Prostate gland (tissue), 2 donors: ENCODE data around the gene POTEB3. TPM values are rescaled to one million over a fixed set of nuclear protein-coding genes. Genes with fewer than 3 reads are reported as not detected.
"Not testable (repeated sequence)": the region's sequence is repeated elsewhere in the genome, so short reads cannot be mapped to it uniquely, and the experiment has no call there.

Experiments
- DNase-seq: peaks from one replicate; pipeline ENCODE4 v3.0.0-alpha.2; 2019; ENCODE audit warnings: low spot score
- H3K27ac ChIP-seq, 2 donors: fragments of 200-600 bp; sonication (generic); 2 replicates each; pipeline ENCODE4 v1.5.1; 2017 to 2019
- H3K27me3 ChIP-seq: fragments of 200-600 bp; sonication (generic); replicated peaks from 2 replicates; pipeline ENCODE4 v1.5.1; 2019; ENCODE audit not compliant: insufficient read depth
- H3K36me3 ChIP-seq, 2 donors: fragments of 200-600 bp; sonication (generic); 1 replicate in 1 of 2; 2 replicates in 1 of 2; pipeline versions ENCODE4 v1.5.1 to v1.8.1; 2017 to 2019
- H3K4me1 ChIP-seq: fragments of 200-600 bp; sonication (generic); replicated peaks from 2 replicates; pipeline ENCODE4 v1.5.1; 2019
- H3K4me3 ChIP-seq, 2 donors: fragments of 200-600 bp; sonication (generic); 2 replicates each; pipeline ENCODE4 v1.5.1; 2017 to 2019
- H3K9me3 ChIP-seq: fragments of 200-600 bp; sonication (generic); 2 replicates; pipeline ENCODE4 v1.5.1; 2017
- WGBS: methylation state at CpG from one replicate; pipeline ENCODE4 v1.1.5; 2018; 5-methylcytosine and 5-hydroxymethylcytosine counted together
- intact Hi-C: fragments of 100-400 bp; cut with DNase I; formaldehyde crosslinking; loops from one replicate; pipeline ENCODE4 v1.14.2; 2022
- total RNA-seq, 2 donors: library from RNA; depleted of rRNA; stranded (reverse); fragments of >200 nt; gene quantifications; one replicate each; pipeline ENCODE4 v1.1.0, GENCODE V29; 2016

Gene POTEB3
- total RNA-seq, result 1 to 10 TPM in 1 of 2 donors, not detected in 1; 4.5 TPM

DNA sequence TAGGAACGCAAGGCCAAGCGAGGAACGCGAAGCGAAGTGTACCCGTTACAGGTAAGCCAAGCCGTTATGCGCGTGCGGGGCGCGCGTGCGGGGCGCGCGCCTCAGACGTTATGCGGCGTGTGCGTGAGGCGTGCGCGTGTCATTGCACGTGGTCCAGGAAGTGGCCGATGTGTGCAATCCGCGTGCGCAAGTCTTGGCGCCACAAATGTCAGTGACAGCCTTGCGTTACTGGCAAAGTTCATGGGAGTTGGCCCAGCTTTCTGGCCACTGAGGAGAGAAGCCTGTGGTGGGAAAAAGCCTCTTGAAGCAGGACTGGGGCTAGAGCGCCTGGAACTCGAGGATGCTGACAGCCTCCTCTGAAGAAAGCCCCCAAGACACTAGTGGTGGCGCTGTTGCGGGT, at the start of gene POTEB3:
Gene POTEB3 (minus strand): TSS at position 101 of the 400 bp plus-strand sequence. CDS start 488 bp downstream, outside the sequence.
- no CpG with 5 or more reads among the region's 35 CpGs for WGBS
- H3K27ac ChIP-seq, H3K36me3 ChIP-seq, DNase-seq, H3K27me3 ChIP-seq, H3K4me3 ChIP-seq, intact Hi-C loops, H3K9me3 ChIP-seq, H3K4me1 ChIP-seq: not testable (repeated sequence)

DNA sequence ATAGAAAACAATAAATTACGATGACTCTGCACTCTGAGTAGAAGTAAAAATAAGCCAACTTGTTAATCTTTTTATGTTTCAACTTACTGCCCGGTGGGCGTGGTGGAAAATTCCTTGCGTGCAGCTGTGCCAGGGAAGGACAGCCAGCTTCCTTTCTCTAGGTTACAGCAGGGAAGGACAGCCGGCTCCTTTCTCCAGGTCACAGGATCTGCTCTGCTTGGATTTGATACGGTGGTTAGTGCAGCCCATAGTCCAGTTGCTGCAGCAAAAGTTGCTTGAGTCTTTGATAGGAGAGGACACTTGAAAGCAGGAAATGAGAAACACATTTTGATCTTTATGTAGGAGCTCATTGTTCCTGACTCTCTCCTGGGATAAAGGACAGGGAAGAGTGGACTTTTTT, 13.4 kb upstream of the POTEB3 start:
- H3K27ac ChIP-seq, H3K4me1 ChIP-seq, H3K27me3 ChIP-seq, H3K4me3 ChIP-seq, intact Hi-C loops, H3K9me3 ChIP-seq, DNase-seq, H3K36me3 ChIP-seq: not testable (repeated sequence)
- WGBS, result no CpG with 5 or more reads among the region's 6 CpGs

DNA sequence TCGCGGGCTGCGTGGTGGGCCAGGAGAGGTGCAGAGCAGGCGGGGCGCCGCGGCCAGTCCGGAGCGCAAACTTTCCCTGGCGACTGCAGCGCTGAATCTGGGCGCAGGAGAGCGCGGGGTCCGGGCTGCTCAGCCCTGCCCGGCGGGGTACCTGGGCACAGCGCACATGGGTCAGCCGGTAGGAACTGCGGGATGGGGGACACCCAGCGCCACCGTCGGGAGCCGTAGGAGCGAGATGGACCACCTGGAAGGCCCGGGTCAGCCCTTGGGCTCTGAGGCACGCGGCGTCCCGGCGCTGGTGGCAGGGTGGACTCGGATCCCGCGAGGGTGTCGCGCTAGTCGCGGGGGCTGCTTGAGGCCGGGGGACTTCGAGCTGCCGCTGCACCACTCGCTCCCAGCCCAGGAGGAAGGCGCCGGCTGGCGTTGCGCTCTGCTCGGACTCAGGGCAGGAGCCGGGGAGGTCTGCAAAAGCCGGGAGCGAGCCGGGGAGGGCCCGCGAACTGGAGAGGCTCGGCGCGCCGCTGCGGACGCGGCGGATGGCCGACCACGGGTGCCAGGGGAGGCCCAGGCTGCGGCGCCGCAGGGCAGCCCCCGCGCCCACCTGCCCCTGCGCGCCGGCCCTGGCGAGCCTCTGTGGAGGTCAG, 11.7 kb upstream of the POTEB3 start:
- H3K36me3 ChIP-seq, H3K9me3 ChIP-seq, H3K27ac ChIP-seq, H3K27me3 ChIP-seq, intact Hi-C loops, DNase-seq, H3K4me3 ChIP-seq, H3K4me1 ChIP-seq: not testable (repeated sequence)
- WGBS, result no CpG with 5 or more reads among the region's 72 CpGs

- H3K36me3 ChIP-seq, H3K4me1 ChIP-seq, intact Hi-C loops, H3K27ac ChIP-seq, DNase-seq, H3K9me3 ChIP-seq, H3K27me3 ChIP-seq, H3K4me3 ChIP-seq: not testable (repeated sequence)
- no CpG with 5 or more reads among the region's 41 CpGs for WGBS
Observed at GRCh38 chr15:21451487-21451886, 11.2 kb upstream of the POTEB3 start.

DNA sequence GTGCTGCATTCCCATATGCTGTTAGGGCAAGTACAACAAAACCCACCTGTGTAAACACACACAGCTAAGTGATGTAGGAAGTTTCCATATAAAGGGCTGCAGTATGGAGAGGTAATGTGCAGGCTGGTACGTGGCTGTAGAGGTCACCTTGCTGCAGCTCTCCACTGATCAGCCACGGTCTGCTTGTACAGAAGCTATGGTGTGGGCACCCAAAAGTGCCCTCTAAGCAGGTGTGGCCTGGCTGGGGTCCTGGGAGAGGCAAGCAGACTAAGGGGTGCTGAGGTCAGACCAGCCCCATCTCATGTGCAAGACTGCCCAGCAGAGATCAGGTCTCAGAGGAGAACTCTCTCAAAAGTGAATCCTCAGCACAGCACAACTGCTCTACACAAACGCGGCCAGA, 32.9 kb downstream of the POTEB3 start:
- H3K4me1 ChIP-seq, H3K36me3 ChIP-seq, DNase-seq, intact Hi-C loops, H3K9me3 ChIP-seq, H3K4me3 ChIP-seq, H3K27me3 ChIP-seq, H3K27ac ChIP-seq: not testable (repeated sequence)
- no CpG with 5 or more reads among the region's 4 CpGs for WGBS

DNA sequence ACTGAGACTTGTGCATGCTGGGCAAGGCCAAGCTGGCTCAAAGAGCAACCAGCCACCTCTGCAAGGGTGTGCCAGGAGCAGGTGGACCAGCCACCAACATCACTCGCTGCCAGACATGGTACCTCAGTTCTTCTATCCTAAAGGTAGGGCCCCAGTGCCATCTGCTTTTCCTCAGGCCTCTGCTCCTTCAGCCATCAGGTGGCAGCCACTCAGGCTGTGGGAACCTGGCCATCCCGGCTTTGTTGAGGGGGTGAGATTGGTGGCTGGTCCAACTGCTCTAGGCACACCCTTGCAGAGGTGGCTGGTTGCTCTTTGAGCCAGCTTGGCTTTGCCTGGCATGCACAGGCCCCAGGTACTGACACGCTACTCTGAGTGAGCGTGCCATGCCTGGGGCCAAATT, 38.8 kb downstream of the POTEB3 start:
- H3K36me3 ChIP-seq, H3K27me3 ChIP-seq, DNase-seq, H3K4me1 ChIP-seq, H3K4me3 ChIP-seq, H3K9me3 ChIP-seq, H3K27ac ChIP-seq, intact Hi-C loops: not testable (repeated sequence)
- WGBS, result no CpG with 5 or more reads among the region's 4 CpGs

- H3K27me3 ChIP-seq, H3K27ac ChIP-seq, H3K4me1 ChIP-seq, H3K4me3 ChIP-seq, DNase-seq, intact Hi-C loops, H3K36me3 ChIP-seq, H3K9me3 ChIP-seq: not testable (repeated sequence)
- no CpG with 5 or more reads among the region's 4 CpGs for WGBS
Observed at GRCh38 chr15:21399111-21399510, 41.2 kb downstream of the POTEB3 start.

- intact Hi-C loops, DNase-seq: not testable (repeated sequence)
- WGBS, result no CpG with 5 or more reads among the region's 5 CpGs
Observed at GRCh38 chr15:21398511-21398910, 41.8 kb downstream of the POTEB3 start.

GRCh38 chr15:21397656-21398055, 42.6 kb downstream of the POTEB3 start:
- H3K4me3 ChIP-seq, H3K27me3 ChIP-seq, intact Hi-C loops, H3K27ac ChIP-seq, DNase-seq, H3K9me3 ChIP-seq, H3K36me3 ChIP-seq, H3K4me1 ChIP-seq: not testable (repeated sequence)
- WGBS, result no CpG with 5 or more reads among the region's 2 CpGs

More at GRCh38 chr15:21398511-21398910, 41.8 kb downstream of the POTEB3 start:
- not testable (repeated sequence) for H3K4me1 ChIP-seq, H3K4me3 ChIP-seq, H3K36me3 ChIP-seq, H3K9me3 ChIP-seq, H3K27ac ChIP-seq, H3K27me3 ChIP-seq

GRCh38 chr15:21397186-21397585, 43.1 kb downstream of the POTEB3 start:
- DNase-seq, intact Hi-C loops, H3K9me3 ChIP-seq, H3K4me1 ChIP-seq, H3K27ac ChIP-seq, H3K4me3 ChIP-seq, H3K27me3 ChIP-seq, H3K36me3 ChIP-seq: not testable (repeated sequence)
- WGBS, result no CpG with 5 or more reads among the region's 2 CpGs

GRCh38 chr15:21385961-21386360, 54.3 kb downstream of the POTEB3 start:
- intact Hi-C loops, H3K9me3 ChIP-seq, DNase-seq, H3K4me1 ChIP-seq, H3K27me3 ChIP-seq, H3K27ac ChIP-seq, H3K4me3 ChIP-seq, H3K36me3 ChIP-seq: not testable (repeated sequence)
- no CpG with 5 or more reads among the region's 25 CpGs for WGBS

DNA sequence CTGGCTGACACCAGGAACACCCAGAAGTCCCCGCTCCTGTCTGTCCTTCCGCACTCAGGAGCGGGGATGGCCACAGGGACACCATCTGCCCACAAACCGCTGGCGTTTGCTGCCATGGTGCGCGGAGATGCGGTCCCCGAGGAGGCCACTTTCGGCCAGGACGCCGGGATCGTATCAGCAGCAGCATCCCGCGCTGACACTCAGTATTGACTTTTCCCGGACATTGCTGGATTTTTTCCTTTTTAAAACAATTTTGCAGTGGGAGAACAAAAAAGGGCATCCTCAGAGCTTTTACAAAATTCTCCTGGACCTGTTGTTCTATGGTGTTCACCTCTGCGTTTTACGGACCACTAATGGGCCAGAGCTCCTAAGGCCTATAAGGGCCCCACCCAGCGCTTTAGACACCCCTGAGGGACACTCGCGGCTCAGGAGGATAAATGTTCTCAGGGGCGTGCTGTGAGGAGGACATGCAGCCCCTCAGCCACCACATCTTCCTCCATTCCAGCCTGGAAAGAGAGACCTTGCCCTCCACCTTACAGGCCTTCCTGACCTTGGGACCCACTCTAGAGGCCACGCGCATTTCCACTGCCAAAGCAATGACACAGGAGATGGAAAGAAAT, 56.3 kb downstream of the POTEB3 start:
- H3K36me3 ChIP-seq, H3K27ac ChIP-seq, intact Hi-C loops, H3K9me3 ChIP-seq, H3K27me3 ChIP-seq, H3K4me1 ChIP-seq, H3K4me3 ChIP-seq, DNase-seq: not testable (repeated sequence)
- no CpG with 5 or more reads among the region's 24 CpGs for WGBS

DNA sequence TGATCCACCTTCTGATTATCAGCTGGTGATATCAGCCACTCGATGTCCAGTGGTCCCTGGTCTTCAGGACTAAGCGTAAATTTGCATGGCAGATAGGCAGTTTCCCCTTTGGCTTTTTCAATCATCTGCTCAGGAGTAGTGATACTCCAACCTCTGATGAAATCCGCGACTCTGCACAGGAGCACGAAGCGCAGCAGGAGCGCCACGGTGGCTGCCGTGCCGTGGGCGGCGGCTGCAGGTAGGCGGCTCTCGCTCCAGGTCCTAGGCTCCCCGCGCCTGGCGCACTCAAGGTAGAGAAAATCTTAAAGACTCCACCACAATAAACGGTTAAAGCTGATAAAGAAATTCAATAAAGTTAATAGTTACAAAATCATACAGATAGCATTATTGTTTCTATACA, 66.6 kb downstream of the POTEB3 start:
- not testable (repeated sequence) for H3K36me3 ChIP-seq
- WGBS, result no CpG with 5 or more reads among the region's 18 CpGs

More for the DNA sequence above, 66.6 kb downstream of the POTEB3 start:
- H3K4me1 ChIP-seq, H3K4me3 ChIP-seq, intact Hi-C loops, H3K27me3 ChIP-seq, H3K9me3 ChIP-seq, DNase-seq, H3K27ac ChIP-seq: not testable (repeated sequence)
